Astrocyte of the hippocampus (primary cell): ENCODE data around the gene HIC1.
A peak's percentile ranks its signal among the peaks of the same experiment; 100 is the strongest.

Experiments
- DNase-seq: peaks from one replicate; pipeline ENCODE4 v3.0.0; 2011; ENCODE audit warnings: low read depth, low spot score

HIC1 gene

DNA sequence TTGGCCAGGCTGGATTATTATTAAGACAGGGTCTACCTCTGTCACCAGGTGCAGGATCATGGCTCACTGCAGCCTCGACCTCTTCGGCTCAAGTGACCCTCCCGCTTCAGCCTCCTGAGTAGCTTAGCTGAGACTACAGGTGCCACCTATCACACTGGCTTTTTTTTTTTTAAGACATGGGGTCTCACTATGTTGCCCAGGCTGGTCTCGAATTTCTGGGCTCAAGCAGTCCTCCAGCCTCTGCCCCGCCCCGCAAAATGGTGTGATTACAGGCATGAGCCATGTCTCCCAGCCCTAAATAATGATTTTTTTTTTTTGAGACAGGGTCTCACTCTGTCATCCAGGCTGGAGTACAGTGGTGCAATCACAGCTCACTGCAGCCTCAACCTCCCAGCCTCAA, 7.3 kb upstream of the HIC1 start:
- DNase-seq, result no peak

GRCh38 chr17:2048805-2049204, 6.1 kb upstream of the HIC1 start:
- DNase-seq, result no peak

- peak; percentile 93 for DNase-seq
These were observed 5.3 kb upstream of the HIC1 start for GRCh38 chr17:2049333-2050299.

DNA sequence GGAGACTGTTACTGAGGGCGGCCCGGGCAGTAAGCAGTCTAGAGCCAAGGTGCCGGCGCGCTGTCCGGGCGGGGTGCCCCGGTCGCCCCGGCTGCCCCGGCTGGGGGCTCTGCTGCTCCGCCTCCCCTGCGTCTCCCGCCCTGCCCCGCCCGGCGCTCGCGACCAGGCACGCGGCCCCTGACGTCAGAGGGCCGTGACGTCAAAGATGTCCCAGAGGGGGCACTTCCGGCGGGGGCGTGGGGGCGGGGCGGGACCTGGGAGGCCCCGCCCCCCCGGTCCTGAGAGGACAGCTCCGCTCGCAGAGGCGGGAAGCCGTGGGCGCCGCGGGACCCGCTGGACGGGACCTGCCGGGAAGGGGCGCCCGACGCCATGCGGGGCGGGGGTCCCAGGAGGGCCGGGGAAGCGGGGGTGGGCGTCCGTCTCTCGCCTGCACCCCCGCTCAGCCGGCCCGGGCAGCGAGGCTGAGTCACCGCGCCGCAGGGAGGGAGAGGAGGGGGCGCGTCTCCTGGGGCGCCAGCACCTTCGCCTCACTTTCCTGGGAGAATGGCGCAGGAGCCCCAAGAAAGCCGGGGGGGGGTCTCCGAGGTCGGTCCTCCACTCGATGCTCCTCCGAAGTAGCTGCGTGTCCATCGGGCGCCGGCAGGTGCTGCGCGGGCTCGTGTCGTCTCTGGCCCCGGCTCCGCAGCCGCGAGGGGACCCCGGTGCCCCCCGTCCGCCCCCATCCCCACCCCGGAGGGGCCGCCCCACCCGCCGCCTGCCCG, 4.4 kb upstream of the HIC1 start:
- DNase-seq, result peak; percentile 91

DNA sequence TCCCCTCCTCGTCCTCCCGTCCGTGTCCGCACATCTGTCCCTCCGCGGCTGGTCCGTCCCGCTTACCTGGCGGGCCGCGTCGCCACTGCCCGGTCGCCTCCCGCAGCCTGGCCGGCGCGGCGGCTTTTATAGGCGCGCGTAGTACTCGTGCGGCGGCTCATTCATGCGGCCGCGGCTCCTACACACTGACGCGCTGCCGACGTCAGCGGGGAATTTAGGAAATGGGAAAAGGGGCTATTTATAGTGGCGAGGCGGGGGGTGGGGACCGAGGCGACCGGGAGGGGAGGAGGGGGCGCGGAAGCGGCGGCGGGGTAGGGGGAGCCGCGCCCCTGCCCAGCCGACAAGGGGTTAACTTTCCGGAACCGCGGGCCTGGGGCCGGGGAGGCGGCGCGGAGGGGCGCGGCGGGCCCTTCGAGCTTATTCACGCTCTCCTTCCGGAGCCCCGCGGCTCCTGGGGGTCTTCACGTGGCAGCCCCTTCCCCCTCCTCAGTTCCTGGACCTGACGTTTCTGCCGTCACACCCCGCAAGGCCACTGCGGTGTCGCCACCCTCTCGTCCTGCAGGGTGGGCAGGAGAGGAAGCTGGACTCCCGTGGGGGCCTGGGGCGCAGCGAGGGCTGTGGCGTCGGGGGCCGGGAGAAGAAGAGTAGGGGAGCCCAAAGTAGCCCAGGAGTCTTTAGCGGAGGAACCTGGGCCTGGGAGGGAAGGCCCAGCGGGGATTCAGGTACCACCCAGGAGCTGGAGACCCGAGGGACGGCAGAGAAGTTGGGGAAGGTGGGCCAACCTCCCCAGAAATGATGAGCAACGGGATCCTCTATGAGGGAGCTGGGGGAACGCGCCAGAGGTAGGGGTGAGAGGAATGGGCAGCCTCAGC, 3.6 kb upstream of the HIC1 start:
- peak; percentile 79 for DNase-seq

DNA sequence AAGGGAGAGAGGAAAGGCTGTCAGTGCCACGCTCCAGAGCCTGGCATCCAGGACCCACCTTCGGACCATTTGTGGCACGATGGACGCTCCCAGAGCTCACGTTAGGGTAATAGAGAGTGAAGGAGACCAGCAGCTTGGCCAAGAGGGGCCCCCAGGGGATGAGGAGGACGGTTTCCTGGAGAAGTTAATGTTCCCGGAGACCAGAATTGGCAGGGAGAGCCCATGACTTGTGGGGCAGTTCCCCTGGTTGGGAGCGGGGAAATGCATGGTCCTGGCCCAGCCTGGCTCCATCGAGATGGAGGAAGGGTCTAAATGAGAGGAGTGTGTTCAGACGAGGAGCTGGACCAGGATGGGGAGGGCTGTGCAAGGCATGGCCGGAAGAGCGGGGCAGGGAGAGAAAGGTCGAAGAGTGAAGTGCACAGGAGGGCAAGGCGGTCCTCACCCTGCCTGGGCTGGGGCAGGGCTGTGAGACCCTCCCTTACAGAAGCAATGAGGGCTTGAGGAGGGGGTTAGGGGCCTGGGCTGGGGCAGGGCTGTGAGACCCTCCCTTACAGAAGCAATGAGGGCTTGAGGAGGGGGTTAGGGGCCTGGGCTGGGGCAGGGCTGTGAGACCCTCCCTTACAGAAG, 2.9 kb upstream of the HIC1 start:
- DNase-seq, result no peak

- DNase-seq, result peak; percentile 89
These were observed 1.3 kb upstream of the HIC1 start for GRCh38 chr17:2053380-2054261.

- no peak for DNase-seq
These were observed 716 bp upstream of the HIC1 start for GRCh38 chr17:2054262-2054511.

DNA sequence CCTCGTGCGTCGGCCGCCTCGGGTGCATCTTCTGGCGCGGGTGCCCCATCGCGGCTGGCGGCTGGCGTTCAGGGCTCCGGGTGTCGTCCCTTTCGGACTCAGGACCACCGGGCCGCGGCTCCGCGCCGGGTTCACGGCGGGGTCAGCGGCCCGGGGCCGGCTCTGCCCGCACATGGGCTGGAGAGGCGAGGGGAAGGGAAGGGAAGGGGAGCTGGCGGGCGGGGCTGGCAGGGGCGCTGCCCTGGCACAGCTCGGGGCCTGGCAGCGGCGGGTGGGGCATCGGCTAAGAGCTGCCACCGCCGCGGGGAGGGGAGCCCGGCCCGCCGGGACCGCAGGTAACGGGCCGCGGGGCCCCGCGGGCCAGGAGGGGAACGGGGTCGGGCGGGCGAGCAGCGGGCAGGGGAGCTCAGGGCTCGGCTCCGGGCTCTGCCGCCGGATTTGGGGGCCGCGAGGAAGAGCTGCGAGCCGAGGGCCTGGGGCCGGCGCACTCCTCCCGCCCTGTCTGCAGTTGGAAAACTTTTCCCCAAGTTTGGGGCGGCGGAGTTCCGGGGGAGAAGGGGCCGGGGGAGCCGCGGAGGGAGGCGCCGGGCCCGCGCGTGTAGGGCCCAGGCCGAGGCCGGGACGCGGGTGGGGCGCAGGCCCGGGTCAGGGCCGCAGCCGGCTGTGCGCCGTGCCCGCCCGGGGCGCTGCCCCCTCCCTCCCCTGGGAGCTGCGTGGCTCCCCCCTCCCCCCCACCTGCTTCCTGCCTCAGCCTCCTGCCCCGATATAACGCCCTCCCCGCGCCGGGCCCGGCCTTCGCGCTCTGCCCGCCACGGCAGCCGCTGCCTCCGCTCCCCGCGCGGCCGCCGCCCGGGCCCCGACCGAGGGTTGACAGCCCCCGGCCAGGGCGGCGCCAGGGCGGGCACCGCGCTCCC, 646 bp downstream of the HIC1 start:
- peak; percentile 75 for DNase-seq

DNA sequence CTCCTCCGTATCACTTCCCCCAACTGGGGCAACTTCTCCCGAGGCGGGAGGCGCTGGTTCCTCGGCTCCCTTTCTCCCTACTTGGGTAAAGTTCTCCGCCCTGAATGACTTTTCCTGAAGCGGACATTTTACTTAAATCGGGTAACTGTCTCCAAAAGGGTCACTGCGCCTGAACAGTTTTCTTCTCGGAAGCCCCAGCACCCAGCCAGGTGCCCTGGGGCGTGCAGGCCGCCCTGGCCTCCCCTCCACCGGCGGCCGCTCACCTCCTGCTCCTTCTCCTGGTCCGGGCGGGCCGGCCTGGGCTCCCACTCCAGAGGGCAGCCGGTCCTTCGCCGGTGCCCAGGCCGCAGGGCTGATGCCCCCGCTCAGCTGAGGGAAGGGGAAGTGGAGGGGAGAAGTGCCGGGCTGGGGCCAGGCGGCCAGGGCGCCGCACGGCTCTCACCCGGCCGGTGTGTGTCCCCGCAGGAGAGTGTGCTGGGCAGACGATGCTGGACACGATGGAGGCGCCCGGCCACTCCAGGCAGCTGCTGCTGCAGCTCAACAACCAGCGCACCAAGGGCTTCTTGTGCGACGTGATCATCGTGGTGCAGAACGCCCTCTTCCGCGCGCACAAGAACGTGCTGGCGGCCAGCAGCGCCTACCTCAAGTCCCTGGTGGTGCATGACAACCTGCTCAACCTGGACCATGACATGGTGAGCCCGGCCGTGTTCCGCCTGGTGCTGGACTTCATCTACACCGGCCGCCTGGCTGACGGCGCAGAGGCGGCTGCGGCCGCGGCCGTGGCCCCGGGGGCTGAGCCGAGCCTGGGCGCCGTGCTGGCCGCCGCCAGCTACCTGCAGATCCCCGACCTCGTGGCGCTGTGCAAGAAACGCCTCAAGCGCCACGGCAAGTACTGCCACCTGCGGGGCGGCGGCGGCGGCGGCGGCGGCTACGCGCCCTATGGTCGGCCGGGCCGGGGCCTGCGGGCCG, 1.6 kb downstream of the HIC1 start:
- DNase-seq, result peak; percentile 77

GRCh38 chr17:2057175-2057759, 2.4 kb downstream of the HIC1 start:
- peak; percentile 67 for DNase-seq

GRCh38 chr17:2057760-2058585, 3.1 kb downstream of the HIC1 start:
- peak; percentile 56 for DNase-seq

DNA sequence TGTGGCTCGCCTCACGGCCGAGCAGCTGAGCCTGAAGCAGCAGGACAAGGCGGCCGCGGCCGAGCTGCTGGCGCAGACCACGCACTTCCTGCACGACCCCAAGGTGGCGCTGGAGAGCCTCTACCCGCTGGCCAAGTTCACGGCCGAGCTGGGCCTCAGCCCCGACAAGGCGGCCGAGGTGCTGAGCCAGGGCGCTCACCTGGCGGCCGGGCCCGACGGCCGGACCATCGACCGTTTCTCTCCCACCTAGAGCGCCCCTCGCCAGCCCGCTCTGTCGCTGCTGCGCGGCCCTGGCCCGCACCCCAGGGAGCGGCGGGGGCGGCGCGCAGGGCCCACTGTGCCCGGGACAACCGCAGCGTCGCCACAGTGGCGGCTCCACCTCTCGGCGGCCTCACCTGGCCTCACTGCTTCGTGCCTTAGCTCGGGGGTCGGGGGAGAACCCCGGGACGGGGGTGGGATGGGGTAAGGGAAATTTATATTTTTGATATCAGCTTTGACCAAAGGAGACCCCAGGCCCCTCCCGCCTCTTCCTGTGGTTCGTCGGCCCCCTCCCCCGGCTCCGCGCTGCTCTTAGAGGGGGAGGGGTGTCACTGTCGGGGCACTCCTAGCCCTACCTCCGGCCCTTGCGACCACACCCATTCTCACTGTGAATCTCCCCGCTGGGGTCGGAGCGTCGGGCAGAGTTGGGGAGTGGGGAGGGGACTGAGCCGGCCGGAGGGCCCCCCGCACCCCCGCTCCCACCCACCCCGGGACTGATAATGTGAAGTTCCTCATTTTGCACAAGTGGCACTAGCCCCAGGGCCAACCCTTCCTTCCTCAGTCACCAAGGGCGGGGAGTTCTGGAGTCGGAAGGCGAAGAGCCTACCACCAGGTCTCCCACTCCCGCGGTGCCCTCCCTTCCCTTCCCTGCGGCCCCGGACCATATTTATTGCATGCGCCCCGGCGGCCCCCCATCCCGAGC, 4.0 kb downstream of the HIC1 start:
- peak; percentile 81 for DNase-seq

DNA sequence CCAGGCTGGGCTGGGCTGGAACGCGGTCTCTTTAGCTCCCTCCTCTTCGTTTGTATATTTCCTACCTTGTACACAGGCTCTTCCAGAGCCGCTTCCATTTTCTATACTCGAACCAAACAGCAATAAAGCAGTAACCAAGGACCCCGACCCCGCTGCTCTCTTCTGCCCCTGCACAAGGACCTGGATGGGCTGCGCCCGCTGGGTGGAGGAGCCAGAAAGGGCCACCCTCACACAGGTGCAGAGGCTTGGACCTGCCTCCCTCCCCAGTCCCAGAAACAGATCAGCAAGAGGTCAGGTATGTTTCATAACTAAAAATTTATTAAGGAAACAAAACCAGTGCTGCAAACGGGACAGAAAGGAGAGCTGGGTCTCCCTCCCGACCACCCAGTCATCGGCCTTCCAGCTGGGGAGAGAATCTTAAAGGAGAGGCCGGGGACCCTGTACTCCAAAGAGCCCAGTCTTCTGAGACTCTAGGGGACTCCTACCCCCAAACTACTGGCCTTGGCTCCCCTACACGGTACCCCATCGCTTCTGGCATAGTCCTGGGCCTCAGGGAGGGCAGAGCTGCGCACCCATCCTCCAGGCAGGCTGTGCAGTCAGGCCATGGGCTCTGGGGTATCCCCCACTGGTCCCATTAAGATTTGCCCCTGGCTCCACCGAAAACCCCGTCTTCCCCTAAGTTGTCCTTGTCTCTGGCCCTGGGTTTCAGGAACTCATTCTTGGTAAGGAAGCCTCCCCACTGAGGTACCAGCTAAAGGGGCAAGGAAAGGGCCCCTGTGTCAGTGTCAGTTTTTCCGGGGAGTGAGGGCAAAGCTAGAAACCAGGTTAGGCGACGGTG, 4.9 kb downstream of the HIC1 start:
- DNase-seq, result no peak

- DNase-seq, result no peak
These were observed 5.4 kb downstream of the HIC1 start for GRCh38 chr17:2060385-2060658.
